Caco-2 (cell line): ENCODE measurements around the gene CFAP20. TPM values are rescaled to one million over a fixed set of nuclear protein-coding genes. Genes with fewer than 3 reads are reported as not detected.
"Not testable (repeated sequence)": the region's sequence is repeated elsewhere in the genome, so short reads cannot be mapped to it uniquely, and the experiment has no call there.

Source experiments
- BruUV-seq: library from RNA; stranded (reverse); fragments of 400-500 nt; replicated peaks from 2 replicates; lab custom pipeline; 2021; lab: Mats Ljungman, UMichigan
- CTCF ChIA-PET: fragments of 300-600 bp; sonication (Branson Sonifier 250); formaldehyde crosslinking; loops from one replicate; lab custom pipeline; 2022; ENCODE audit warnings: antibody characterized with exemption; lab: Charles Lee
- POLR2A ChIA-PET: fragments of 300-600 bp; sonication (Branson Sonifier 250); formaldehyde crosslinking; loops from one replicate; lab custom pipeline; 2022; ENCODE audit warnings: antibody characterized with exemption; lab: Charles Lee
- DNase-seq, 2 experiments: peaks; one replicate each; pipeline versions ENCODE4 v3.0.0 to v3.0.0-alpha.2; 2020 to 2022
- H3K27me3 ChIP-seq: replicated peaks from 2 replicates; pipeline ENCODE4 v1.6.0; 2011; ENCODE audit warnings: low read length; ENCODE audit not compliant: control insufficient read depth, insufficient read depth
- H3K36me3 ChIP-seq: 2 replicates; pipeline ENCODE4 v1.5.1; 2011; ENCODE audit warnings: low read length; ENCODE audit not compliant: control insufficient read depth, insufficient read depth
- H3K4me1 ChIP-seq: fragments of 250-450 bp; sonication (Bioruptor Pico); 2 replicates; pipeline ENCODE4 v1.5.1; 2020; ENCODE audit warnings: mild to moderate bottlenecking
- H3K4me3 ChIP-seq: 2 replicates; pipeline ENCODE4 v1.5.1; 2011; ENCODE audit warnings: low read depth, mild to moderate bottlenecking, control low read depth, low read length
- H3K9me3 ChIP-seq: fragments of 250-450 bp; sonication (Bioruptor Pico); 2 replicates; pipeline ENCODE4 v1.5.1; 2020; ENCODE audit warnings: mild to moderate bottlenecking, moderate library complexity
- H3K27ac Mint-ChIP-seq: one replicate; pipeline ENCODE4 v1.8.0; 2022; ENCODE audit warnings: mixed read lengths; ENCODE audit not compliant: unreplicated experiment
- H3K27me3 Mint-ChIP-seq: one replicate; pipeline ENCODE4 v1.8.0; 2022; ENCODE audit warnings: mixed read lengths; ENCODE audit not compliant: insufficient read depth, unreplicated experiment
- H3K36me3 Mint-ChIP-seq: one replicate; pipeline ENCODE4 v1.8.0; 2022; ENCODE audit warnings: mild to moderate bottlenecking, mixed read lengths; ENCODE audit not compliant: insufficient read depth, unreplicated experiment
- H3K4me1 Mint-ChIP-seq: one replicate; pipeline ENCODE4 v1.8.0; 2022; ENCODE audit warnings: low read depth, mixed read lengths; ENCODE audit not compliant: unreplicated experiment
- H3K4me3 Mint-ChIP-seq: one replicate; pipeline ENCODE4 v1.8.0; 2022; ENCODE audit warnings: mild to moderate bottlenecking, moderate library complexity, mixed read lengths; ENCODE audit not compliant: unreplicated experiment
- H3K9me3 Mint-ChIP-seq: one replicate; pipeline ENCODE4 v1.8.0; 2022; ENCODE audit warnings: mixed read lengths; ENCODE audit not compliant: unreplicated experiment
- CTCF ChIP-seq, 2 experiments: fragments of 200-600 bp in 1 of 2; IDR thresholded peaks; 1 replicate in 1 of 2; 2 replicates in 1 of 2; pipeline versions ENCODE4 v1.5.1 to v1.8.0; 2011 to 2022; ENCODE audit warnings: antibody characterized with exemption in 1 of 2, control low read depth in 1 of 2, inconsistent platforms in 1 of 2, low read depth in 1 of 2, low read length in 1 of 2, mild to moderate bottlenecking in 1 of 2, moderate library complexity in 1 of 2; ENCODE audit not compliant: insufficient read depth in 1 of 2, severe bottlenecking in 1 of 2, unreplicated experiment in 1 of 2
- intact Hi-C: fragments of 100-400 bp; cut with micrococcal nuclease; formaldehyde crosslinking; loops from one replicate; pipeline ENCODE4 v1.10.0; 2022; ENCODE audit not compliant: unreplicated experiment
- total RNA-seq: library from RNA; stranded (reverse); gene quantifications from 2 replicates; pipeline ENCODE4 v1.2.3, GENCODE V29; 2022

The CFAP20 gene
- total RNA-seq, 1 experiment from 2014 or later, result 73.2 TPM

- Mint-ChIP-seq H3K27ac (no peak overlapping the region), H3K36me3 (no peaks in the 10 kb centered on the region)
- TF ChIP-seq CTCF (IDR thresholded peaks at IDR 0.05; ENCODE audit: insufficient read depth in 1 of 2, low read depth in 1 of 2, low read length in 1 of 2, severe bottlenecking in 1 of 2, unreplicated experiment in 1 of 2), result no peak
Observed at GRCh38 chr16:58074657-58075056, 54.5 kb downstream of the CFAP20 start.

DNA sequence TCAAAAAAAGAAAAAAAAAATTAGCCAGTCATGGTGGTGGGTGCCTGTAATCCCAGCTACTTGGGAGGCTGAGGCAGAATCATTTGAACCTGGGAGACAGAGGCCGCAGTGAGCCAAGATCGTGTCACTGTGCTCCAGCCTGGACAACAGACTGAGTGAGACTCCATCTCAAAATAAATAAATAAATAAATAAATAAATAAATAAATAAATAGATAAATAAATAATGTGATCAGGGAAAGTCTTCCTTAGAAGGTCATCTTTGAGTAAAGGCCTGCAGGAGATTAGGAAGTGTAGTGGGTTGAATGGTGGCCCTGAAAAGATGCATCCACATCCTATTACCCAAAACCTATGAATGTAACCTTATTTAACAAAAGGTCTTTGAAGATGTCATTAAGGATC lies 56.1 kb downstream of the CFAP20 start:
- H3K27me3 ChIP-seq, DNase-seq, POLR2A ChIA-PET, H3K36me3 Mint-ChIP-seq, intact Hi-C loops, H3K4me1 Mint-ChIP-seq, CTCF ChIA-PET, BruUV-seq, H3K9me3 ChIP-seq, H3K4me1 ChIP-seq, H3K36me3 ChIP-seq, H3K4me3 Mint-ChIP-seq, H3K27ac Mint-ChIP-seq, H3K27me3 Mint-ChIP-seq, H3K4me3 ChIP-seq: not testable (repeated sequence)
- H3K9me3 Mint-ChIP-seq, result peaks cover 12% of the 10 kb centered on the region

More at GRCh38 chr16:58074657-58075056, 54.5 kb downstream of the CFAP20 start:
- no peaks in the 10 kb centered on the region for H3K27me3 Mint-ChIP-seq
- CTCF ChIA-PET, result no interaction called here
- POLR2A ChIA-PET, result no interaction called here
- BruUV-seq, result no TSS peak
- no peaks in the 10 kb centered on the region for H3K36me3 ChIP-seq
- intact Hi-C loops, result no loop called here
- H3K9me3 ChIP-seq, result peaks cover 9% of the 10 kb centered on the region; the same call in 1 of the 2 replicates
- peaks cover 12% of the 10 kb centered on the region for H3K9me3 Mint-ChIP-seq
- no peaks in the 10 kb centered on the region for H3K4me1 ChIP-seq
- H3K4me3 ChIP-seq, result no peak overlapping the region
- H3K4me3 Mint-ChIP-seq, result no peak overlapping the region
- DNase-seq, result no peak
- H3K4me1 Mint-ChIP-seq, result no peaks in the 10 kb centered on the region
- no peaks in the 10 kb centered on the region for H3K27me3 ChIP-seq

- DNase-seq, CTCF ChIA-PET, H3K4me1 Mint-ChIP-seq, H3K27me3 Mint-ChIP-seq, H3K36me3 Mint-ChIP-seq, H3K4me3 ChIP-seq, H3K4me1 ChIP-seq, POLR2A ChIA-PET, H3K9me3 ChIP-seq, H3K27me3 ChIP-seq, H3K27ac Mint-ChIP-seq, BruUV-seq, H3K4me3 Mint-ChIP-seq, intact Hi-C loops, H3K36me3 ChIP-seq: not testable (repeated sequence)
- peaks cover 12% of the 10 kb centered on the region for H3K9me3 Mint-ChIP-seq
Observed at GRCh38 chr16:58072134-58072533, 57.0 kb downstream of the CFAP20 start.

GRCh38 chr16:58070585-58070984 lies 58.6 kb downstream of the CFAP20 start:
- no peaks in the 10 kb centered on the region for H3K36me3 ChIP-seq
- CTCF ChIA-PET, result no interaction called here
- no TSS peak for BruUV-seq
- Mint-ChIP-seq H3K4me1 (no peaks in the 10 kb centered on the region), H3K9me3 (no peaks in the 10 kb centered on the region), H3K36me3 (no peaks in the 10 kb centered on the region), H3K4me3 (no peak overlapping the region), H3K27me3 (no peaks in the 10 kb centered on the region), H3K27ac (no peak overlapping the region)
- TF ChIP-seq CTCF (IDR thresholded peaks at IDR 0.05; ENCODE audit: insufficient read depth in 1 of 2, low read depth in 1 of 2, low read length in 1 of 2, severe bottlenecking in 1 of 2, unreplicated experiment in 1 of 2), result no peak
- intact Hi-C loops, result no loop called here
- DNase-seq, result no peak
- no peaks in the 10 kb centered on the region for H3K27me3 ChIP-seq
- peaks cover 3% of the 10 kb centered on the region; the same call in 1 of the 2 replicates for H3K9me3 ChIP-seq
- no peaks in the 10 kb centered on the region for H3K4me1 ChIP-seq
- H3K4me3 ChIP-seq, result no peak overlapping the region
- POLR2A ChIA-PET, result no interaction called here

Other genes with a start within 250 kb of the CFAP20 start
- gene CNGB1, start 158.3 kb downstream of the CFAP20 start, total RNA-seq, result not detected in 2 replicates
- 13.3 and 16.3 TPM in 2 replicates for gene ZNF319, start 128.7 kb downstream of the CFAP20 start, total RNA-seq
- gene USB1, start 128.0 kb downstream of the CFAP20 start, total RNA-seq, result 90.5 and 91.2 TPM in 2 replicates
- 27.0 and 27.3 TPM in 2 replicates for gene MMP15, start 103.6 kb downstream of the CFAP20 start, total RNA-seq
- gene CSNK2A2, start 68.7 kb upstream of the CFAP20 start, total RNA-seq, result 165 and 181 TPM in 2 replicates
- not detected in 2 replicates for gene PRSS54, start 165.6 kb upstream of the CFAP20 start, total RNA-seq